Stomach smooth muscle (tissue), 2 donors: ENCODE data around the gene CACNA1A.
A peak's percentile ranks its signal among the peaks of the same experiment; 100 is the strongest.

Source experiments
- H3K27ac ChIP-seq: one replicate; pipeline ENCODE4 v1.7.0; 2013; ENCODE audit warnings: mild to moderate bottlenecking, low read length, inconsistent platforms
- H3K27me3 ChIP-seq, 2 donors: one replicate each; pipeline ENCODE4 v1.7.0; 2013; ENCODE audit warnings: low read length in 2 of 2; ENCODE audit not compliant: insufficient read depth in 2 of 2, control insufficient read depth in 1 of 2
- H3K36me3 ChIP-seq, 2 donors: one replicate each; pipeline ENCODE4 v1.7.0; 2013; ENCODE audit warnings: low read length in 2 of 2; ENCODE audit not compliant: control insufficient read depth in 2 of 2, insufficient read depth in 2 of 2
- H3K4me1 ChIP-seq: one replicate; pipeline ENCODE4 v1.7.0; 2013; ENCODE audit warnings: low read length; ENCODE audit not compliant: control insufficient read depth, insufficient read depth
- H3K4me3 ChIP-seq, 2 donors: one replicate each; pipeline ENCODE4 v1.7.0; 2013; ENCODE audit warnings: low read length in 2 of 2
- H3K9ac ChIP-seq, 2 donors: one replicate each; pipeline ENCODE4 v1.7.0; 2013; ENCODE audit warnings: low read length in 2 of 2, mild to moderate bottlenecking in 1 of 2
- H3K9me3 ChIP-seq, 2 donors: one replicate each; pipeline ENCODE4 v1.7.0; 2013; ENCODE audit warnings: low read length in 2 of 2; ENCODE audit not compliant: control insufficient read depth in 2 of 2
- donor health status: healthy.
- donor health status: Pancreatic carcinoma.

Gene CACNA1A

DNA sequence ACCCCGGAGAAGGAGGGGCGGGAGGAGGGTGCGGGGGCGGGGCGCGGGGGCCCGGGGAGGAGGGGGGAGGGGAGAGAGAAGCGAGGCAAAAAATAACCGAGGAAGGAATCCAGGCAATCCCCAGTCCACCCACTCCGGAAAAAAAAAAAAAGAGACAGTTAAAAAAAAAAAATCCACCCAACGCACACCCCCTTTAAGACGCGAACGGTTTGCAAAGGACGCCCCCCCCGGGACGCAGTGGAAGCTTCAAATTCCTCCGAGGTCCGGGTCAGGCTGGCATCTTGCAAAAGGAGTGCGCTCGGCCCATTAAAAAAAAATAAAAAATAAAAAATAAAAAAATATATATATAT is at the start of gene CACNA1A:
TSS of gene CACNA1A (minus strand) at position 9 of the 350 bp plus-strand sequence. CDS start 255 bp downstream, outside the sequence.
- Histone ChIP-seq H3K36me3 (no peaks in the 10 kb centered on the region), H3K9me3 (no peaks in the 10 kb centered on the region), H3K9ac (no peak within 1 kb of the TSS), H3K27me3 (peaks cover 40 to 42% of the 10 kb centered on the region in 2 donors), H3K4me1 (peaks cover 3% of the 10 kb centered on the region), H3K27ac (no peak within 1 kb of the TSS), H3K4me3 (peak within 1 kb of the TSS in 1 of 2 donors; percentile 22)

DNA sequence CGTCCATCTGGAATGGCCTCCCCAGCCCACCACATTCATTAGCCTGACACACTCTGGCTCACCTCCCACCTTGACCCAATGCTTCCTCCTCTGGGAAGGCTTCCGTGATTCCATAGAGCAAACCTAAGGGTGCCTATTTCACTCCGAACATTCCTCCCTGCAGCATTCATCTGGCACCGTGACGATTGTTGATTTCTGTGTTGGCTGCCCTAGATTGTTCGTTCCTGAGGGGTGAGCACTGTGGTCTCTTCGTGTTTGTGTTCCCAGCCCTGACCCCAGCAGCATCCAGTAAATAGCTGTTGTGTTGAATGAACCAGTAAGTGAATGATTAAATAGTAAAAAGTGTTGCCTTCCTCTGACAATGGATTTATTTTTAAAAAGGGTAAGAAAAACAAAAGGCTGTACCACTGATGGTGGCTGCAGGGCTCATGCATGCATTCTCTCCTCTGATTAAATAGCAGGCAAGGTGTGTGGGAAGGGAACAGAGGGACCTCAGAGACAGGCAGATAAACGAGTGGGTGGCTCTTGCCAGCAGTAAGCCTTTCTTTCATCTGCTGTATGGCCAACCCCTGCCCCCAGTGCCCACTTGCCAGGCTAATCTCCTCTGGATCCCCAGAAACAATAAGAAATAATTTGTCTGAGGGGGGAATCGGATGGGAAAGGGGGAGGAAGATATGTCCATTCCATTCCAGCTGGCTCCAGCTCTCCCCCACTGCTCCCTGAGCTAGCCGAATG is 48.4 kb upstream of the CACNA1A start:
- no peaks in the 10 kb centered on the region for H3K4me1 ChIP-seq
- H3K4me3 ChIP-seq, result no peak overlapping the region
- H3K27me3 ChIP-seq, result peaks cover 0 to 3% of the 10 kb centered on the region in 2 donors
- no peaks in the 10 kb centered on the region for H3K36me3 ChIP-seq
- H3K27ac ChIP-seq, result no peak overlapping the region
- H3K9me3 ChIP-seq, result no peaks in the 10 kb centered on the region
- H3K9ac ChIP-seq, result no peak overlapping the region

DNA sequence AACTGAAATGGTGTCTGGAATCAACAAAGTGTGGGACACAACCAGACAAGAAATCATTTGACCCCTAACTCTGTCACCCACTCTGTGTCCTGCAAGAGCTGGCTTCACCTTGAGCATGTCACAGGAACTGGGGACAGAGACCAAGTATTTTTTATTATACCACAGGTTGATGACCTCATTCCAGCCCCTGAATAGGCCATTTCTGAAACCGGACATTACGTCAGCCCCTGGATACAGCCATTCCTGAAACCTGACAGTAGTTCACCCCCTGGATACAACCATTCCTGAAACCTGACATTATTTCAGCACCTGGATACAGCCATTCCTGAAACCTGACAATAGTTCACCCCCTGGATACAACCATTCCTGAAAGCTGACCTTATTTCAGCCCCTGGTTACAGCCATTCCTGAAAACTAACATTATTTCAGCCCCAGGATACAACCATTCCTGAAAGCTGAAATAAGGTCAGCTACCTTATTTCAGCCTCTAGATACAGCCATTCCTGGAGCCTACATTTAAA is 47.7 kb upstream of the CACNA1A start:
- Histone ChIP-seq H3K36me3 (no peaks in the 10 kb centered on the region), H3K4me1 (no peaks in the 10 kb centered on the region), H3K9me3 (no peaks in the 10 kb centered on the region), H3K27me3 (peaks cover 0 to 3% of the 10 kb centered on the region in 2 donors), H3K27ac (no peak overlapping the region), H3K9ac (no peak overlapping the region), H3K4me3 (no peak overlapping the region)

DNA sequence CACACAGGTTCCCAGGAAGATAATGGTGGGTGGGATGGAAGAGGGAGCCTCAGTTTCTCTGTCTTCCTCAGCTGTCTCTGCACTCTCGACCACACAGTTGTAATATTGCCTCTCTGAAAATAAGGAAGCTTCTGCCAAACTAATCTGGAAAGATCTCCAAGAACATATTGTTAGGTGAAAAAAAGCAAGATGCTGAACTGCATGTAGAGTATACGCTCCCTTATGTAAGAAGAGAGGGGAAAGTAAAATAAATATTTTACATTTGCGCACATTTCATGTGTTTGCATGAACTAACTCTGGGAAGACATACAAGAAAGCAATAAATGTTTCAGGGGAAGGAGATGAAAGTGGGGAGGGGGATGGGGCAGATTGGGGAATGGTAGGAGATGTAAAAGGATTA is 41.9 kb upstream of the CACNA1A start:
- Histone ChIP-seq H3K4me1 (no peaks in the 10 kb centered on the region), H3K27ac (no peak overlapping the region), H3K9ac (no peak overlapping the region), H3K4me3 (no peak overlapping the region), H3K9me3 (peaks cover 12 to 15% of the 10 kb centered on the region in 2 donors), H3K36me3 (no peaks in the 10 kb centered on the region), H3K27me3 (peaks cover 0 to 7% of the 10 kb centered on the region in 2 donors)

DNA sequence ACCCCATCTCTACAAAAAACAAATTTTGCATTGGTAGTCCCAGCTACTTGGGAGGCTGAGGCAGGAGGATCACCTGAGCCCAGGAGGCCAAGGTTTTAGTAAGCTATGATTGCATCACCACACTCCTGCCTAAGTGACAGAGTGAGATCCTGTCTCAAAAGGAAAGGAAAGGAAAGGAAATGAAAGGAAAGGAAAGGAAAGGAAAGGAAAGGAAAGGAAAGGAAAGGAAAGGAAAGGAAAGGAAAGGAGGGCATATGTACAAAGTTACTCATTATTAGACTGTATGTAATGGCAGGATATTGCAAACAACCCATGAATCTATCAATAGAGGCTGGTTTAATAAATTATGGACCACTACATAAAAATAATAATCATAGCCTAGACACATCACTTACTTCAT is 40.8 kb upstream of the CACNA1A start:
- Histone ChIP-seq H3K4me1 (no peaks in the 10 kb centered on the region), H3K9ac (no peak overlapping the region), H3K9me3 (peaks cover 12 to 16% of the 10 kb centered on the region in 2 donors), H3K4me3 (no peak overlapping the region), H3K27me3 (peaks cover 0 to 7% of the 10 kb centered on the region in 2 donors), H3K27ac (no peak overlapping the region), H3K36me3 (no peaks in the 10 kb centered on the region)

DNA sequence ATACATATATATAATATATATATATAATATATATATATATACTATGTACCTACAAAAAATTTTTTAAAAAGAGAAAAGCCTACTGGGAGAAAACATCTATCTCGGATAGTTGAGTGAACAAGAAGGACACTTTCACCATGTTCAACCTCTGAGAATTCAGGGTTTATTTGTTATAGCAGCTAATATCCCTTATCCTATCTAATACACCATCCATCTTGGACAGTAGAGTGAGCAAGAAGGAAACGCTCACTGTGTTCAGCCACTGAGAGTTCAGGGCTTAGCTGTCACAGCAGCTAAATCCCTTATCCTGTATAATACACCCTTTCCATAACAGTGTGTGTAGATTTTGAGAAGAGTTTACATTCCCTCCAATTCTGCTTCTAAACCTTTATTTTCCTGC is 38.1 kb upstream of the CACNA1A start:
- H3K4me3 ChIP-seq, result no peak overlapping the region
- peaks cover 12 to 16% of the 10 kb centered on the region in 2 donors for H3K9me3 ChIP-seq
- no peaks in the 10 kb centered on the region for H3K4me1 ChIP-seq
- no peak overlapping the region for H3K27ac ChIP-seq
- H3K36me3 ChIP-seq, result no peaks in the 10 kb centered on the region
- H3K27me3 ChIP-seq, result peaks cover 3 to 4% of the 10 kb centered on the region in 2 donors
- no peak overlapping the region for H3K9ac ChIP-seq

DNA sequence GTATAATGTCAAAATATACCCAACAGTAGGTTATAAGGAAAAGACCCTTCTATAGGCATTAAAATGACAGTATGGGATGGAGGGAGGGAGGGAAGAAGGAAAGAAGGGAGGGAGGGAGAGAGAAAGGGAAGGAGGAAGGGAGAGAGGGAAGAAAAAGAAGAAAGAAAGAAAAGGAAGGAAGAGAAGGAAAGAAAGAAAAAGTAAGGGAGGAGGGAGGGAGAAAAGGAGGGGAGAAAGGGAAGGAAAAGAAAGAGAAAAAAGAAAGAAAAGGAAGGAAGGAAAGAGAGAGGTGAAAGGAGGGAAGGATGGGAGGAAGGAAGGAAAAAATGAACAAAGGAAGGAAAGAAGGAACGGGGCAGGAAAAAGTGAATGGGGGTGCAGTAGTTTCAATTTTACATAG is 35.3 kb upstream of the CACNA1A start:
- H3K27ac ChIP-seq, result no peak overlapping the region
- no peaks in the 10 kb centered on the region for H3K4me1 ChIP-seq
- no peak overlapping the region for H3K4me3 ChIP-seq
- H3K9ac ChIP-seq, result no peak overlapping the region
- H3K27me3 ChIP-seq, result peaks cover 2 to 3% of the 10 kb centered on the region in 2 donors
- peaks cover 16% of the 10 kb centered on the region in 2 donors for H3K9me3 ChIP-seq
- H3K36me3 ChIP-seq, result no peaks in the 10 kb centered on the region

DNA sequence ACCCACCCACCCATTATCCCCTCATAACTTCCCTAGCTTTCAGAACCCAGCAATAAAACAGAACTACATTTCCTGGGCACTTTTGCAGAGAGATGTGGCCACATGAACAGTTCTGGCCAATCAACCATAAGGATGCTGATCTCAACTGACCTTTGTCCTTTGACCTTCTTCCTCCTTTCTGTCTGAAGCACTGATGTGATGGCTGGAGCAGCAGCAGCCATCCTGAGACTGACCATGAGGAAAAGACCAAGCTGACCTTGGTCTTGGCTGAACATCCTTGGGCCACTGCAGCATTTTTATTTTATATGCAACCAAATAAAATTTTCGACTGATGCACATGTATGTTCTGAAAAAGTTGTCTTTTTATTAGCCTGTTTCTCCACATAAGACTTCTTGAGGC is 33.1 kb upstream of the CACNA1A start:
- H3K27me3 ChIP-seq, result peaks cover 0 to 3% of the 10 kb centered on the region in 2 donors
- H3K9me3 ChIP-seq, result peaks cover 5 to 7% of the 10 kb centered on the region in 2 donors
- no peak overlapping the region for H3K9ac ChIP-seq
- H3K36me3 ChIP-seq, result no peaks in the 10 kb centered on the region
- no peaks in the 10 kb centered on the region for H3K4me1 ChIP-seq
- no peak overlapping the region for H3K27ac ChIP-seq
- H3K4me3 ChIP-seq, result no peak overlapping the region

DNA sequence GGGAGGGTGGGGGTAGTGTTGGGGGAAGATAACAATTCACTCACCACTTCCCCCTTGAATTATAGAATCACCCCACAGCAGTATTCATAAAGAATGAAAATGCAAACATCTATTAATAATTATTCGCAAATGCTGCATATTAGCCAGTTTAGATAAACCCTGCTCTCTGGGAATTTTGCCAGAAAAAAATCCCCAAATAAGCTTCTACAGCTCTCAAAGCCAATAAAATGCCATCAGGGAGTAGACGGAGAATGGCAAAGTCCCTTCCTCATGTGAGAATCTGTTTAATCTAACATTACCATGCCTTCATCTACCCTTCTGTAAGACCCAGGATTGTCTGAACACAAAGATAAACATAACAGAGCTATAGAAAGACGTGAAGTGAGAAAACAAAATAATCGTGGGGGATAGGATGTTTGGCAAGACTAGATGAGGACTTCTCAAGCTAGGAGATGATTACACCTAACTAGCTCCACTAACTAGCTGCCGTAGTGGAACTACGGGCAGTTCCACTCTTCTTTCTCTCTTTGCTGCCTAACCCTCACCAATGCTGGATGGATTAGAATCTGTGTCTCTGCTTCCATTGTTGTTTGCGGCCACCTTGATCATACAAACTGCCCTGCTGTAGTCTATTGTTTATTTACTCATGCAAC is 32.4 kb upstream of the CACNA1A start:
- H3K27ac ChIP-seq, result no peak overlapping the region
- peaks cover 5 to 7% of the 10 kb centered on the region in 2 donors for H3K9me3 ChIP-seq
- H3K9ac ChIP-seq, result no peak overlapping the region
- H3K36me3 ChIP-seq, result no peaks in the 10 kb centered on the region
- peaks cover 0 to 3% of the 10 kb centered on the region in 2 donors for H3K27me3 ChIP-seq
- H3K4me1 ChIP-seq, result no peaks in the 10 kb centered on the region
- no peak overlapping the region for H3K4me3 ChIP-seq

DNA sequence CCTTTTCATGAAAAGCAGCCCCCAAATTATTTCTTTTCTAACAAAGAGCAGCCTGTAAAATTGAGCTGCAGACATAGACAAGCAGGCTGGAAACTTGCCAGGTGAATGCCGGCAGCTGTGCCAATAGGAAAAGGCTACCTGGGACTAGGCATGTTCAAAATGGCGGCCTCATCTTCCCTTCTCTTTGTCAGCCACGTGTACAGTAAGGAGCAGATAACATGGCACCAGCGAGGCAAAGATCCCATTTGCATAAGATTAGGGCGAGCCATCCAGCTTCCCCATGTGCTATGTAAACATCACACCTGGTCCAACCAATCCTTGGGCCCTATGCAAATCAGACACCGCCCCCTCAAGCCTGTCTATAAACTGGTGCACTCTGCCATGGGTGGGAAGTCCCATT is 31.2 kb upstream of the CACNA1A start:
- H3K4me1 ChIP-seq, result no peaks in the 10 kb centered on the region

DNA sequence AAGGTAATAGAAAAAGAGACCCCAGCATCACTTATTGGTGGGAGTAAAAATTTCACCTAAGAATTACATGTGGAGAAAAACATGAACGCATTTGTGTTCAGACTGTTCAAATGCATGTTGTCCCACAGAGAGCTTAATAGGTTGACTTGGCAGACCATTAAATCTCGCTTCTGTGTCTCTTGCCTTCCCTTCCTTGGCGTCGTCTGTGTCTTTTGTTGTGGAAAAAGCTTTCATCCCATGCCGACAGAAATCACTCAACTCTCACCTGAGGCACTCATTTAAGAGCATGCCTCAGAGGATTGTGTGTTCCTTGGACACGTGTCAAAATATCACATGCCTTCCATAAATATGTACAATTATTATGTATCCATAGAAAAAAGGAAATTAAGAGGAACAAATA is 24.4 kb upstream of the CACNA1A start:
- no peaks in the 10 kb centered on the region for H3K4me1 ChIP-seq
- no peaks in the 10 kb centered on the region for H3K9me3 ChIP-seq
- H3K9ac ChIP-seq, result no peak overlapping the region
- no peaks in the 10 kb centered on the region for H3K36me3 ChIP-seq
- peaks cover 0 to 2% of the 10 kb centered on the region in 2 donors for H3K27me3 ChIP-seq
- H3K4me3 ChIP-seq, result no peak overlapping the region
- H3K27ac ChIP-seq, result no peak overlapping the region

More for the DNA sequence above, 31.2 kb upstream of the CACNA1A start:
- Histone ChIP-seq H3K9me3 (peaks cover 0 to 4% of the 10 kb centered on the region in 2 donors), H3K27ac (no peak overlapping the region), H3K9ac (no peak overlapping the region), H3K27me3 (peaks cover 0 to 3% of the 10 kb centered on the region in 2 donors), H3K4me3 (no peak overlapping the region), H3K36me3 (no peaks in the 10 kb centered on the region)
